HG03571 (cell line): ENCODE results near the gene IGSF22.
A peak's percentile ranks its signal among the peaks of the same experiment; 100 is the strongest.

Source experiments
- ATAC-seq: cut with Tn5 transposase; IDR thresholded peaks from one replicate; pipeline ENCODE4 v1.9.1; 2021; ENCODE audit not compliant: unreplicated experiment

Gene IGSF22

GRCh38 chr11:18745251-18745650, 19.3 kb upstream of the IGSF22 start:
- no peak for ATAC-seq

- no peak for ATAC-seq
Measured at GRCh38 chr11:18743900-18744514, 18.0 kb upstream of the IGSF22 start.

- ATAC-seq: no peak
Measured at GRCh38 chr11:18743365-18743764, 17.4 kb upstream of the IGSF22 start.

GRCh38 chr11:18741783-18742182, 15.8 kb upstream of the IGSF22 start:
- no peak for ATAC-seq

- ATAC-seq: no peak
Measured at GRCh38 chr11:18739685-18740084, 13.7 kb upstream of the IGSF22 start.

- ATAC-seq: no peak
Measured at GRCh38 chr11:18737642-18738041, 11.7 kb upstream of the IGSF22 start.

GRCh38 chr11:18736590-18737148, 10.7 kb upstream of the IGSF22 start:
- no peak for ATAC-seq

- no peak for ATAC-seq
Measured at GRCh38 chr11:18733202-18733601, 7.2 kb upstream of the IGSF22 start.

- no peak for ATAC-seq
Measured at GRCh38 chr11:18731949-18732821, 6.2 kb upstream of the IGSF22 start.

- ATAC-seq: no peak
Measured at GRCh38 chr11:18731441-18731840, 5.5 kb upstream of the IGSF22 start.

GRCh38 chr11:18730020-18730419, 4.0 kb upstream of the IGSF22 start:
- ATAC-seq: no peak

- ATAC-seq: no peak
Measured at GRCh38 chr11:18729426-18729825, 3.4 kb upstream of the IGSF22 start.

- no peak for ATAC-seq
Measured at GRCh38 chr11:18728658-18729057, 2.7 kb upstream of the IGSF22 start.

GRCh38 chr11:18727479-18728236, 1.7 kb upstream of the IGSF22 start:
- ATAC-seq: no peak

- ATAC-seq: no peak
Measured at GRCh38 chr11:18723991-18724390, 2.0 kb downstream of the IGSF22 start.

- peak; percentile 13 for ATAC-seq
Measured at GRCh38 chr11:18722293-18722637, 3.7 kb downstream of the IGSF22 start.

GRCh38 chr11:18721561-18722292, 4.3 kb downstream of the IGSF22 start:
- ATAC-seq: peak; percentile 69

GRCh38 chr11:18720808-18721560, 5.0 kb downstream of the IGSF22 start:
- no peak for ATAC-seq

- ATAC-seq: no peak
Measured at GRCh38 chr11:18720091-18720807, 5.7 kb downstream of the IGSF22 start.
